Germinal center (tissue), 1 donor: Measurements from ENCODE around the gene RAC3.
A peak's percentile ranks its signal among the peaks of the same experiment; 100 is the strongest.

Experiments
- DNase-seq: peaks from one replicate; pipeline ENCODE4 v3.0.0; 2012; ENCODE audit warnings: mixed read lengths, low spot score

The RAC3 gene

DNA sequence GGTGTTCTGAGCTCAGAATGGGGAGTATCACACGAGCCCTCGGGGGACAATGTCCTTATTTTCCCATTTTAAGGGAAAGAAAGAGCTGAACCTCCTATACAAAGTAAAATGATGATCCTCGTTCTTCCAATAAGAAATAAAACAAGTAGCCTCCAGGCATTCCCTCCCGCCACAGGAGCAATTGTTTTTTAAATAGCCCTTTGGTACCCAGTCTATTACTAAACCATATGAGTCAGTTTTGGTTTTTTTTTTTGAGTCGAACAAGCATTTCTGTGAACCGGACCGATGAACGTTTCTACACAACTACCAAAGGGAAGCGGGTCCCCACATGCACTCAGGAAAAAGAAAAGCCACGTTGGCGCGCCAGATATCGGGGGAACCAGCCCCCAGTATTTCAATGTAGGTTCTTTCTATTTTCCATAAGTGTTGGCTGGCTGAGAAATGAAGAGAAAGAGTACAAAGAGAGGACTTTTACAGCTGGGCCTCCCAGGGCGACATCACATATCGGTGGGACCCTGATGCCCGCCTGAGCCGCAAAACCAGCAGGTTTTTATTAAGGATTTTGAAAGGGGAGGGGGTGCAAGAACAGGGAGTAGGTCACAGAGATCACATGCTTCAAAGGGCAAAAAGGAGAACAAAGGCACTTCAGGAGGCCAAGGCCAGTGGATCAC is 9.8 kb downstream of the RAC3 start:
- DNase-seq, result no peak

DNA sequence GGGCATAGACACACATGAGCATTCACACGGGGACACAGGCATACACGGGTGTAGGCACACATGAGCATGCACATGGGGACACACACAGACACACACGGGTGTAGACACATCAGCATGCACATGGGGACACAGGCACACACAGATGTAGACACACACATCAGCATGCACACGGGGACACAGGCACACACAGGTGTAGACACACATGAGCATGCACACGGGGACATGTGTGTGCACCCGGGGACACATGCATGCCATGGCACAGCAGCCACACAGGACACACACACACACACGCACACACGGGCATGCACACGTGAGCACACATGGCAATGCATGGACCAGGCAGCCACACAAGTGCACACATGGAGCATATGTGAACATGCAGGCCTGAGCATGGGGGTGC is 11.2 kb downstream of the RAC3 start:
- no peak for DNase-seq

DNA sequence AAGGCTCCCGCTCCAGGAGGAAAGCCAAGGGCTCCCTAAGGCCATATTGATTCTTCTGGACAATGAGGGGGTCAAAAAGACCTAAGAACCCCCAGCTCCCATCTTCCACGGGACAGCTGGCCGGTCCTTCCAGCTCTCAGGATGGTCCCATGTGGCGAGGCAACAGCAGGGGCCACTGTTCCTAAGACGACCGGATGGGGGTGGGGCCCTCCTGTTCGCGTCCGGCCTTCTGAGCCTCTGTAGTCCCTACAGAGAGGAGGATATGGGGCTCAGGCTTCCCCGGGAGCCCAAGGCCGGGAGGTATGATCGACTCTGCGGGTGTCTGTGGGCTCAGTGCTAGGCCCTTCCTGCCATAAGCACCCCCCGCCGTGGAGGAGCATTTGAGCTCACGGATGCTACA is 12.0 kb downstream of the RAC3 start:
- DNase-seq, result no peak

DNA sequence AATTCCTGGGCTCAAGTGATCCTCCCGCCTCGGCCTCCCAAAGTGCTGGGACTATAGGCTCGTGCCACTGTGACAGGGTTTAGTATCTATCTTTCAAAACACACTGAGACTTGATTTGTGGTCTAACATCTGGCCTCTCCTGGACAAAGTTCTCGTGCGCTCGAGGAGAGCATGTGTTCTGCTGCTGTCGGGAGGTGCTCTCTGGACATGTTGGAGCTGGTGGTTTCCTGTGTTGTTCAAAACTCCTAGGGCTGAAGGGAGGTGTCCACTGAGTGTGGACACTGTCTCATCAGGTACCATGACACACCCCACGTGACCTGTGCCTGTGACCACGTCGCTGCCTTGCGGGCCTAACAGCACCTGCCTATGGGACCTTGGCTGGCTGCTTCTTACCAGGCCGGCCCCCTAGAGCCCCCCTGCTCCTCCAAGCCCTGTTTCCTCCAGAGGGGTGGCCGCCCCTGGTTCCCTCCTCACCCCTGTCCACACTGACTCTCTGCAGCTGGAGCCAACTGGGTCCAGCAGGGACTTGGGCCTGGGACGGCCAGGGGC is 14.5 kb downstream of the RAC3 start:
- no peak for DNase-seq

DNA sequence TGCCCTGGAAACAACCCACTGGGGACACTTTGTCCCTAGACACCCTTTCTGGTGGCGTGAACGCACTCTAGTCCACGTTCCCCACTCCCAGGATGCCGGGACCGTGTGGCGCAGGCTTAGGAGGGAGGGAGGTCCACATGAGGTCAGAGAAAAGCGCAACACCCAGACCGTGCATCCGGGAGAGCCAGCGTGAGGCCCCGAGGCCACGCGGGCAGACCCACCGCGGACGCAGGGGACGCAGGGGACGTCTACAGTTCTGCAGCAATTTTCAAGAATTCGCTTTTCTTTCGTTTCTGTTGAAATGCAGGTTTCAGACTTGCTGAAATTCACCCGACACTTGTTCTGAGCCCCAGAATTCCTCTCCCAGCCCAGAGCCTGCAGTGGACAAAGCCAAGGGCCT is 15.4 kb downstream of the RAC3 start:
- DNase-seq, result no peak

DNA sequence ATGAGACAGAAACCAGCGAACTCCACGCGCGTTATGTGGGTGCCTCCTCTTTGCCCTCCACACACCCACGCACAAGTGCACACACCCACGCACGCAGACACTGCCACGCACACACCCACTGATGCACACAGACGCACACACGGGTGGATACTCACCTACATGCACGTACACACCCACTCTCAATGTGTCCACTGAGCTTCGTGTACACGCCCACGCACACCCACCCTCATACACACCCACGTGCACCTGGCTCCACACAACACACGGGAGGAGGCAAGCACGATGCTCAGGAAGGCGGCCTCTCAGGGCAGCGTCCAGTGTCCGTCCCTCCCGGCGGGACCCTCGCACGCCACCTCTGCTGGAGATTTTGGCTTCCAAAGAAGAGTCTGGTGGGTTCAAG is 15.9 kb downstream of the RAC3 start:
- DNase-seq, result no peak

DNA sequence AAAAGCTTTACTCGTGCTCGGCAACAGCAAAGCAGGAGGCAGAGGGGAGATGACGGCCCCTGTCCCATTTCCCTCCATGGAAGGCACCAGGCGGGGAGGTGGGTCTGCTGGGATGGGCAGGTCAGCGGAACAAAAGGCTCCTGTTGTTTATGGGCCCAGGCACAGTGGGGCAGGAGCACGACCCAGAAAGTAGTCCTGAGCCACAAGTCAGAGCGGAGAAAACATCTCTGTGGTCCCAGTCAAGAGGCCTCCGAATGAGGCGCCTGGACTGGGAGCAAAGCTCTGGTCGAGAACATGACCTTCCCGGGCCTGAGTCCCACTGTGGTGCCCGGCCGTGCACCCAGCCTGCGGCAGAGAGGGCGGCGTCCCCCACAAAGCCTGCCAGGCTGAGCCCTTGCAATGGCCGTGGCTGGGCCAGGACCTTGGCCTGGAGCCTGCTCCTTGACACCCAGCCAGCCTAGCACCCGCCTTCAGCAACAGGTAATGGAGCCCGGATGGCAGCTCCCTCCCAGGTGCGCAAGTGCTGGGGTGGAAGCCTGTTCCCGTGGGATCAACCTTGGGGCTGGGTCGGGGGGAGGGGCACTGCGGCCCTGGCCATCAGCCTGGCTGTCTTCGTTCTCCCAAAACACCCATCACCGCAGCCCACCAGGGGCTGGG is 16.6 kb downstream of the RAC3 start:
- DNase-seq, result no peak

DNA sequence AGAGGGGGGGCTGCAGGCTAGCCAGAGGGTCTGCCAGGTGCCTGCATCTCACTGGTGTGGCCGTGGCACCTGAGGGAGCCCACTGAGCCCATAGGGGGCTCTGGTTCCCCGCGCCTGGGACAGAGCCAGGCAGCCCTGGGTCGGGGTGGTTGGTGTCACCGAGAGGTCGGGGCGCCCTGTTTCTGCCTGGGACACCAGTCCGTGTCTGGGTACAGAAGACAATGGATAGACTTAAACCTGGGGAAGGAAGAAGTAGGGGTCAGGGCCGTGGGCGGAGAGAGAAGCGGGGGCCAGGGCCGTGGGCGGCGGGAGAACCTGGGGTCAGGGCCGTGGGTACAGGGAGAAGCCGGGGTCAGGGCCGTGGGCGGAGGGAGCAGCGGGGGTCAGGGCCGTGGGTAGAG is 17.1 kb downstream of the RAC3 start:
- DNase-seq, result no peak

DNA sequence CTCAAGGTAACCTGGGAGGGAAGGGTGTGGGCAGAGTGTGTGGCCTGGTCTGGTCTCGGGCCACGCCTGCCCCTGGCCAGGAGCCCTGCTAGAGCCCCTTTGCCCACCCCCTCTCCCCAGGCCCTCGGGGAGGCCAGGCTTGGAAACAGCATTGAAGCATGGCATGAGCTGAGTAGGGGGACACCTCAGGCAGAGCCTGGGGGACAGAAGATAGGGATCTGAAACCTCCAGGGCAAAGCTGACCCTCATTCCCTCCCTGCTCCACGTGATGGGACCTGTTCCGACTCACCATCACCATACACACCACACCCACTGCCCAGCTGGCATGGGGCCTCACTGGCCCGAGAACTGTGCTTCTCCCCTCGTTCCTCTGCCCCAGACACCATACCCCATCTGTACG is 17.6 kb downstream of the RAC3 start:
- no peak for DNase-seq

DNA sequence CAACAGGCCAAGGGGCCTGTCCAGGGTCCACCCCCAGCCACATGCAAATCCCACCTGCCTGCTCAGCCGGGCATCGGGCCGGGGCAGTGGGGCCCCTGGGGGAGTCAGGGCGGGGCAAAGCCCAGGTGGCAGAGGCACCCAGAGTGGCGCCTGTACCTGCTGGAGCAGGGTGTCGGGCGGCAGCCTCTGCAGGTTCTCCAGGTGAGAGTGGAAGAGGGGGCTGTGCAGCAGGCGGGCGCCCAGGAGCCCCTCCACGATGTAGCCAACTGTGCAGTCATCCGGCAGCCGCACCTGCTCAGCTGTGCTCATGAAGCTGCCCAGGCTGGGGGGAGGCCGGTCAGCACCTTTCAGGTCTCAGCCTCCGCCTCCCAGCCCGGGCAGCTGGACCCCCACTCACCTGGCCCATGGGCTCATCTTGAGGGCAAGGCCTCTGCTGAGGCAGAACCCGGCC is 18.1 kb downstream of the RAC3 start:
- DNase-seq, result no peak

DNA sequence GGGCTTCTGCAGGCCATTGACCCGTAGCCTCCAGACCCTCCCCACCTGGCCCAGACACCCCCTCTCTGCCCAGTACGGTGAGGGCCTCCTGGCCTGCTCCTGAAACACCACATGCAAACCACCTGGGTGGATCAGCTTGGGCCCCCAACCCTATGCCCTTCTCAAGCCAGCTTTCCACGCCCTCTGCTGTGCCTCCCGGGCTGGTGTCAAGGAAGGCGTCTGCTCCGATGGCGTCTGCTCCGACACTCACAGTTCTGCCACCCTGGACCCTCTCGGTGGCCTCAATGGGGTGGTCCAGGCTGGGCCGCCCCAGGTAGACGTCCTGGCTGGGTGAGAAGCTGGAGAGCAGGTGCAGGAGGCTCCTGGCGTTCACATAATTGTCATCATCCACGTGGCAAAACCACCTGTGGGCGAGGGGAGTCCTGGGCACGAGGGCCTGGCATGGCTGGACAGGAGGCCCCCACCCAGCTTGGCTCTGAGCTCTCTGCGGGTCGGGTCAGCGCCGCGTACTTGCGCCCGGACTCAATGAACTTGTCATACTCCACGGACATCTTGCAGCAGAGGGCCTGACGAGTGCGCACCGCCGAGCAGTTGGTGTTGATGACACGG is 18.8 kb downstream of the RAC3 start:
- no peak for DNase-seq

DNA sequence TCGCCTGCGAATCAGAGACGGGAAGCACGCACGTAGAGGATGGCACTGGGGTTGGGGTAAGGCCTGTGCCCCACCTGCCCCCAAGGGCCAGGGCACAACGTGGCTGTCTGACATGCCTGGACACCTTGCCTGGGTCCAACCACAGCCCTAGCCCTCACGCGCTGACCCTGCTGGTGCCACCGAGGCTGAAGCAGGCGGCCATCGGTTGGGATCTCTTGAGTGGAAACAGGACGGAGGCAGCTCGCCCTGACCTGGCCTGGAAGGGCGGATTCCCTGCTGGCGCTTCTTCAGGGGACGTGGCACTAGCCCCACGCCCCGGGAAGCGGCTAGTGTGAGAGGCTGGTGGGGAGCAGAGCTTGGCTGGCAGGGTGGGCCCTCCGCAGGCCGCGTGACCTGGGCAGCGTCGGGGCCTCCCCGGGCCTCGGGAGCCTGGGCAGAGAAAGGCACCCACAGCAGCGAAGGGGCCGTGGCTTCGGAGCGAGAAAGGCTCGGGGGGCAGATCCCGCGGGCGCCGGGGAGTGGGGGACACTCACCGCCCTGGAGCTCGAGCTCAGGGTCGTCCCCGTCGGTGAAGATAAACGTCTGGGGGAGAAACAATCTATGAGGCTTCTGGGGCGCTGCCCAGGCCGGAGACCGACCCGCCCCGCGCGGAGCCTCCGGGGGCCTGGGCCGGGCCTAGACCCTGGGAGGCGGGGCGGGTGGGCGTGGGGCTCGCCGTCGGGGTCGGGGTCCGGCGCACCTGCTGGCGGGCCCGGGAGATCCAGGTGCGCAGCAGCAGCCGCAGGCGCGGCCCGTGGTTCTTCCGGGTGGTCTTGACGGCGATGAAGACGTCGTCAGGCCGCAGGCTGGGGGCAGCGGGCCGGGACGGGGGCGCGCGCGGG is 19.5 kb downstream of the RAC3 start:
- peak; percentile 41 for DNase-seq

DNA sequence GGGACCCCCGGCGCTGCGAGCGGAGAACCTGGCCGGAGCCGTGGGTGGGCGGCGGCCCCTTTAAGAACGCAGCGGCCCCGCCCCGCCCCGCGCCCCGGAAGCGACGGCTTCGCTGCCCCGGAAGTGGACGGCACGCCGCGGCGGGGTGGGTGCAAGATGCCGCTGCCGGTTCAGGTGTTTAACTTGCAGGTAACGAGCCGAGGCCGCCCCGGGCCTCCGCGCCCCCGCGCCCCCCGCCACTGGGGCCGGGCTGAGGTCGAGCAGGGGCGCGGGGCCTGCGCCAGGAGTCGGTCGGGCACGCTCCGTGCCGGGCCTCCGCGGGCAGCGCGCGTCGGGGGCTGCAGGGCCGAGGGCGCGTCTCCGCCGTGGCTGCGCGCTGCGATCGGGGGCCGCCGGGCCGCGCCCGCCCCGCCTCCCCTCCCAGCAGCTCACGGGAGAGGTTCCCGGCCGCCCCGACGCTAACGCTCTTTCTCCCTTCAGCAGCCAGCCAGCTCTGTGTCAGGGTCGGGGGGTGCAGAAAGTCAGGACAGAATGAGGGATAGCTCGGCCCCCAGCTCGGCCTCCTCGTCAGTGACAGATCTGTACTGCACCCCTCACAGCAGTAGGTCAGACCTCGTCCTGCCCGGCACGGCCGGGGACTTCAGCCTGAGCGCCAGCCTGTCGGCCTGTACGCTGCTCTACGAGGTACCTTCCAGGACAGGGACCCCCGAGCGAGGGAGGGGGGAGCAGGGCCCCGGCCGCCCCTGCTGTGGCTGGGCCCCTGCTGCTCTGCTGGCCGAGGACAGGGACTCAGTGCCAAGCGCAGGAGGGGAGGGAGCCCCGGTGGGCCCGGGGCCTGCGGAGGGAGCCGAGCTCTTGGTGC is 20.5 kb downstream of the RAC3 start, which contains the start of the genes GPS1 and RFNG:
Gene GPS1, plus strand, starts transcription at position 123 of the 862 bp plus-strand sequence. Its CDS starts 34 bp downstream, at position 157.
Gene RFNG, minus strand, starts transcription at position 36 of the 862 bp plus-strand sequence. CDS start 45 bp downstream, outside the sequence.
- peak; percentile 87 for DNase-seq

DNA sequence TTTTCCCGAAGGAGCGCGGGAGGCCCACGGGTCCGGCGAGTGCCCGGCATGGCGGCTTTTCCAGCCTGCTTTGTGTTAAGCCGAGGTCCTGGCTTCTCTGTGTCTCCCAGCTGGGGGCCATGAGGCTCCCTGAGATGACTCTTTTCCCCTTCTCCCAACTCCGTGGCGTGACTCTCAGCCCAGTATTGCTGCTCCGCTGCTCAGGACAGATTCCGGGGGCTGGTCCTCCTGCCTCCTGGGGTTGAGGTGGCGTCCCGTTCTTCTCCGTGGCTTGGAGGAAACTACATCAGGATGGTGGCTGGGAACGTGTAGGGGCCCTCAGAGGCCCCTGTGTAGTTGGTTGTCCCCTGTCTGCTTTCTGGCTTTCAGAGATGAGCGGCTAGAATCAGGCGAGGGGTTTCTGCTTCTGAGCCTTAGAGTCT is 21.2 kb downstream of the RAC3 start:
- DNase-seq, result no peak

DNA sequence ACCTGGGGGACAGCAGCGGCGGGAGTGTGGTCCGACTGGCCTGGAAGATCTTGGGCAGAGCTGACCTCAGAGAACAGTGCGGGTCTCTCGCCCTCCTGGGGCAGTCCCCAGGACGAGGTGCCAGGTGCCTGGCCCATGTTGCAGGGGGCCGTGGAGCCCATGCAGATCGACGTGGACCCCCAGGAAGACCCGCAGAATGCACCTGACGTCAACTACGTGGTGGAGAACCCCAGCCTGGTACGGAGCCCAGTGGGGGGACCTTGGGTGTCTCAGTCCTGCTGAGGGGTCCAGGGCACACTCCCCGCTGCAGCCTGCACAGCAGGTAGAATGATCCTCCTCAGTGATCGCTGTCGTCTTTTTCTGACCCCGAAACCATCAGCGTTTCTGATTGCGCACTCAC is 21.7 kb downstream of the RAC3 start:
- DNase-seq, result no peak

DNA sequence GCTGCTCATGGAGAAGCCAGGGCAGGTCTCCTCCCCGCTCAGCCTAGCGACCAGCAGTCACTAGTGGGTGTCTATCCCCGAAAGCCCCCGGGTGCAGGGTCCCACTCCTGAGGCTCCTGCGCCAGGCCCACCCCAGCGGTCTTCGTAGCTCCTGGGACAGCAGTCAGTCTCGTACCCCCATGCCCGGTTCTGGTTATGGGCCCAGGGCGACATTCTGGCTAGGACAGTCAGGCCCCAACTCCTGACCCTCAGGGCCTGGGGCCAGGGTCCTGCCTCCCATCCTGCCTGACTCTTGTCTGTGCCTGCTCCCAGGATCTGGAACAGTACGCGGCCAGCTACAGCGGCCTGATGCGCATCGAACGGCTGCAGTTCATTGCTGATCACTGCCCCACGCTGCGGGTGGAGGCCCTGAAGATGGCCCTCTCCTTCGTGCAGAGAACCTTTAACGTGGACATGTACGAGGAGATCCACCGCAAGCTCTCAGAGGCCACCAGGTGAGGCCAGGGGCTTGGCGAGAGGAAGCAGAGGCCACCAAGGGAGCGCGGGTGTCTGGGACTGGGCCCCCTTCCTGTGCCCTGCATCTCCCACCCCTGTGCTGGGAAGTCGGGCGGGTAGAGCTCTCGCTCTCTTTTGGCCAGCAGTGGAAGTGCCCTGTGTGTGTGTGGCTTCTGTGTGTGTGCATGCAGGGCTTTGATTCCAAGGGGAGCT is 22.2 kb downstream of the RAC3 start:
- DNase-seq, result no peak

DNA sequence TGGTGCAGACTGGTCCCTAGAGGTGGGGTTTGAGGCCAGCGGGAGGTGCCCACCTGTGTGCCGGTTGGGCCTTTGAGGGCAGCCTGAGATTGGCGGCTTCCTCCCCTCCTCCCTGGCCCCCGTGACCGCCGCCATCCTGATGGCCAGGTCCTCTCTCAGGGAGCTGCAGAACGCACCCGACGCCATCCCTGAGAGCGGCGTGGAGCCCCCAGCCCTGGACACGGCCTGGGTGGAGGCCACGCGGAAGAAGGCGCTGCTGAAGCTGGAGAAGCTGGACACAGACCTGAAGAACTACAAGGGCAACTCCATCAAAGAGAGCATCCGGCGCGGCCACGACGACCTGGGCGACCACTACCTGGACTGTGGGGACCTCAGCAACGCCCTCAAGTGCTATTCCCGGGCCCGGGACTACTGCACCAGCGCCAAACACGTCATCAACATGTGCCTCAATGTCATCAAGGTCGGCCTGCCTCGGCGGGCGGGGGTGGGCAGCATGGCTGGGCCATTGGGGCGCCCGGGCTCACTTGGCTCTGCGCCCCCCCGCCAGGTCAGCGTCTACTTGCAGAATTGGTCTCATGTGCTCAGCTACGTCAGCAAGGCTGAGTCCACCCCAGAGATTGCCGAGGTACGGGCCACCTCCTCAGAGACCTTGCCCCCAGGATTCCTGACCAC is 23.0 kb downstream of the RAC3 start:
- DNase-seq, result no peak

DNA sequence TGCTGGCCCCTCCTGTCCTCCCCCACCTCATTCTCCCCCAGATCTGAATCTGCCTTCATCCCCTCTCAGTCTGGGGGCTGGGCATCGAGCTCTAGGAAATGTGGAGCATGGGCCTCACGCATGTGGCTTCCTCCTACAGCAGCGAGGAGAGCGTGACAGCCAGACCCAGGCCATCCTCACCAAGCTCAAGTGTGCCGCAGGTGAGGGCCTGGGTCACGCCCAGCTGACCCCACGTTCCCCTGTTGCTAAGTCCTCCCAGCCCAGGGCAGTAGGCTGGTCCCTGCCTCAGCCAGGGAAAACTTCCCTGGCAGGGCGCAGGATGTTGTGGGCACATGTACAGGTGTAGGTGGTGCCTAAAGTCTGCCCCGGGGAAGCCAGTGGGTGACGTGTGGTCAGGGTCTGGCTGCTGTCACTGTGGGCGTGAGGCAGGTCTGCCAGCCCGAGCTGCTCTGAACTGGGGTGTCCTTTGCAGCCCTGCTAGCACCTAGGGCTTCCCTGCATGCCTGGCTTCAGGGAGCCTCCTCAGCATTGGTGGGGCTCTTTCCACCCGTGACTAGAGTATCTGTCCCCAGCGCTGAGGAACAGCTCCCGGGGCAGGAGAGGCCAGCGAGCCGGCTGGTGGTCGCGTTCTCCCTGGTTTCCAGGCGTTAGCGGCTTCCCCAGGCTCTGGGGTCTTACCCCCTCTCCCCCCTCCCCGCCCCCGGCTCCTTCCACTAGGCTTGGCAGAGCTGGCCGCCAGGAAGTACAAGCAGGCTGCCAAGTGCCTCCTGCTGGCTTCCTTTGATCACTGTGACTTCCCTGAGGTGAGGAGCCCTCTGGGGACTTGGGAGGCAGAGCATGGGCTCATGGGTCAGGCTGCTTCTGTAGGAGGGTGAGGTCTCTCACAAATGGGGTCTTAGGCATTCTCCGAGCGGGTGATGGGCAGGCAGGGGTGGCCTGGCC is 23.8 kb downstream of the RAC3 start:
- DNase-seq, result no peak
